ENCODE measurements around the gene ZNF654.

ZNF654 gene

GRCh38 chr3:88149509-88150362 is 90.7 kb downstream of the ZNF654 start, which contains the start of gene C3orf38:
Gene C3orf38, plus strand, starts transcription at chr3:88149959. Its CDS starts 94 bp downstream, at chr3:88150053.
- DNase-seq (ENCODE audit: extremely low read depth, low read depth) = peak; percentile 66
- TF ChIP-seq, protein P1, sequence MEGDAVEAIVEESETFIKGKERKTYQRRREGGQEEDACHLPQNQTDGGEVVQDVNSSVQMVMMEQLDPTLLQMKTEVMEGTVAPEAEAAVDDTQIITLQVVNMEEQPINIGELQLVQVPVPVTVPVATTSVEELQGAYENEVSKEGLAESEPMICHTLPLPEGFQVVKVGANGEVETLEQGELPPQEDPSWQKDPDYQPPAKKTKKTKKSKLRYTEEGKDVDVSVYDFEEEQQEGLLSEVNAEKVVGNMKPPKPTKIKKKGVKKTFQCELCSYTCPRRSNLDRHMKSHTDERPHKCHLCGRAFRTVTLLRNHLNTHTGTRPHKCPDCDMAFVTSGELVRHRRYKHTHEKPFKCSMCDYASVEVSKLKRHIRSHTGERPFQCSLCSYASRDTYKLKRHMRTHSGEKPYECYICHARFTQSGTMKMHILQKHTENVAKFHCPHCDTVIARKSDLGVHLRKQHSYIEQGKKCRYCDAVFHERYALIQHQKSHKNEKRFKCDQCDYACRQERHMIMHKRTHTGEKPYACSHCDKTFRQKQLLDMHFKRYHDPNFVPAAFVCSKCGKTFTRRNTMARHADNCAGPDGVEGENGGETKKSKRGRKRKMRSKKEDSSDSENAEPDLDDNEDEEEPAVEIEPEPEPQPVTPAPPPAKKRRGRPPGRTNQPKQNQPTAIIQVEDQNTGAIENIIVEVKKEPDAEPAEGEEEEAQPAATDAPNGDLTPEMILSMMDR (IDR thresholded peaks at IDR 0.05; ENCODE audit: low read depth, low read length) = no peak

DNA sequence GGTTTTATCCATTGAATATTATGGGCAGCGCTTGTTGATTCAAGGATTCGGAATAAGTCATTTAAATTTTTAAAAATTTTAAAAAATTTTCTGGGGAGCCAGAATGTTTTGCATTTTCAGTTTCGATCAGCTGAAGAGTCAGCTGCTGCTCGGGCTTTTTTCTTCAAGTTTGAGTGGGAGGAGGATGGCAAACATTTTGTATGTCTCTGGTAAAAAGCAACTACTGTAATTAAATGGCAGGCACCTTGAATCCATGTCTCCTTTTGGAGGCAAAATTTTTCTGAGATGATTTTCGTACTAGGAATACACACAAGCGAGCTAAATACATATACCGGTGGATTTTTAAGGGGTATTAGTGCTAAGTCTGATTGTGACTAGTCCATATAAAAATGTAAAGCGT is 91.3 kb downstream of the ZNF654 start:
- no peak for DNase-seq (ENCODE audit: extremely low read depth, low read depth)
- TF ChIP-seq, protein P1 (IDR thresholded peaks at IDR 0.05; ENCODE audit: low read depth, low read length) = no peak

DNA sequence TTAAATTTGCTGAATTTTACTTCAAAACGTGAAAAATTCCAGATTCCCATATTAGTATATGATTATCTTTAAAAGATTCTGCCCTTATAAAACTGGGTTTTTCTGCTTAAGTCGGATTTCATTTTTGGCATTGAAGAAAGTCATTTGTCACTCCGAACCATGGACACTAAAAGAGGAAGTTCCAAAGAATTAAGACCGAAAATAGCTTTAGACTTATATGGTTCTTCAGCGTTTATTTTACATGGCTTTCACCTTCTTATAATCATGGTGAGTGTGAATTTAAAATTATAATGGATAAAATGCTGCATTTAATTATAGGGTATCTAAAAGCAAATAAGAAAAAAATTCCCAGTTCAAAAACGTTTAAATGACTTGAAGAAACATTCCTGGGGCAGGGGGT is 91.8 kb downstream of the ZNF654 start:
- DNase-seq (ENCODE audit: extremely low read depth, low read depth) = no peak
- TF ChIP-seq, protein P1 (IDR thresholded peaks at IDR 0.05; ENCODE audit: low read depth, low read length) = no peak

DNA sequence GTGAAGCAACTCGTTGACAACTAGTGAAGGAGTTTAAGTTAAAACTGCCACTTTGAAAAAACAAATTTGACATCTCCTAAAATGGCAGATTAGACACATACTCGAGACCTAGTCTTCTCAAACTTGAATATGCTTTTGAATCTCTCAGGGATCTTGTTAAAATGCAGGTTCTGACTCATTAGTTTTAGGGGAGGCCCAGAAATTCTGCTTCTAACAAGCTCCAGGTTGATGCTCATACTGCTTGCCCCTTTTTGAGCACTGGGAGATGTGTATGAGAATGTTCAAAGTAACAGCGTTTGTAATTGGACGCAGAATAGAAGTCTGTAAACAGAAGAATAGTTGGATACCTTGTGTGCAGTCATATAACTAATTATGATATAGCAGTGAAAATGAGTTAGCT is 92.3 kb downstream of the ZNF654 start:
- TF ChIP-seq, protein P1 (IDR thresholded peaks at IDR 0.05; ENCODE audit: low read depth, low read length) = no peak
- DNase-seq (ENCODE audit: extremely low read depth, low read depth) = no peak

DNA sequence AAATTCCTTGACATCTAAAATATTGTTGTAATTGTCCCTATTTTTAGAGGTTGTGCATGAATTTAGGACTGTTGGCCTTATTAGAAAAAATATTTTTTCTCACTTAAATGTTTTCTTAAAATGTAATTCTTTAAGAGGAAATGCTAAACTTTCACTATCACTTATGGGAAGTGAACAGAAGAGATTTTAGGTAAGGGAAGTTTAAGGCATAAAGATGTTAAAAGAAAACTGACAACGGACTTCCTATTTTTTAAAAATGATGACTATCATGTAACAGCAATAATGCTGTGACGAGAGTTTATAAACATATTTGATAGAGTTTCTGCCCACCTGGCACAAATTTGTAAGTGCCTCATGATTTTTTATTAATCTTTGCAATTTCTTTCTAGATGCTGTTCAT is 93.8 kb downstream of the ZNF654 start:
- DNase-seq (ENCODE audit: extremely low read depth, low read depth) = no peak
- TF ChIP-seq, protein P1 (IDR thresholded peaks at IDR 0.05; ENCODE audit: low read depth, low read length) = no peak

GRCh38 chr3:88166419-88166971 is 107.4 kb downstream of the ZNF654 start:
- DNase-seq (ENCODE audit: extremely low read depth, low read depth) = no peak
- TF ChIP-seq, protein P1 (IDR thresholded peaks at IDR 0.05; ENCODE audit: low read depth, low read length) = no peak

DNA sequence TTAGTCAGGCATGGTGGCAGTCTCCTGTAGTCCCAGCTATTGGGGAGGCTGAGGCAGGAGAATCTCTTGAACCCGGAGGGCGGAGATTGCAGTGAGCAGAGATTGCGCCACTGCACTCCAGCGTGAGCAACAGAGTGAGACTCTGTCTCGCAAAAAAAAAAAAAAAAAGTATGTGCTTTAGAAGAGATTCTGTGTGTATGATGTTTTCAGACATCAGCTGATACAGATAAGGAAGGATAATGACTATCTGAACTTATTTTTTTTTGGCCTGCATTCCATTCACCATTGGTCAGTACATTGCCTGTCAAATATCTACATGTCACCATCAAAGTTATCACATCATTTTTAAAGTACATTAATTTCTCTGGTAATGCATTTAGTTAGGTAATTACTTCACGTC is 108.1 kb downstream of the ZNF654 start:
- DNase-seq (ENCODE audit: extremely low read depth, low read depth) = no peak
- TF ChIP-seq, protein P1 (IDR thresholded peaks at IDR 0.05; ENCODE audit: low read depth, low read length) = no peak

Data from AG09319 (cell line).